ENCODE results near the gene ITGA5.

Gene ITGA5

DNA sequence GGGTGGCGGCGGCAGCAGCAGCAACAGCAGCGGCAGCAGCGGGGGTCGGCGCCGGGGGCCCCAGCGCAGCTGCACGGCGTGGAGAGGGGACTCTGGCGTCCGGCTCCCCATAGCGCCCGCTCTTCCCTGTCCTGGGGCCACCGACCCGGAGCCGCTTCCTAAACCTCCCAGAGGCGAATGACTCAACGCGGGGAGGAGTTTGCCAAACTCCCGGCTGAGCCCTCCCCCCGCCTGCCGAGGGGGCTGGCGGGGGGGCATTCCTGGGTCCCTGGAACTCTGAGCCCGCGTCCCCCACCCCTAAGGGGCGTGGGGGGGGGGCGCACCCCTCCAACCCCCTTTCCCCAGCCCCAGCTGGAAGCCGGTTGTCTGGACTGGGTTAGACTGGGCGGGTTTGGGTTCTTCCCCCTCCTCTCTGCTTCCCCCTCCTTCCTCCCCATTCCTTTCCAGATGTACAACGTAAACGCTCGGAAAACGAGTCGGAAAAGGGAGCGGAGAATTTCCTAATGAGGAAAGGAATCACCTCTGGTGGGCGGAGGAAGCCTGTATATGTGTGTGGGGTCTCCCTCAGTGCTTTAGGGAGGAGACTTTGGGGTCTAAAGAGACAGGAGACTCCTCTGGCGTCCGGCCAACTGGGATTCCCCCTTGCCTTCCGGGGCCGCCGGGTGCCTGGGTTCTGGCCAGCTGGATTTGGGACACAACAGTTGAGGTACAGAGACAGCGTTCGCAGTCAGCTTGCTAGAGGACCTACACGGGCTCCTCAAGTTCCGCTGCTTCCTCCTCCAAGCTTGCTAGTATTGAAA lies at the start of gene ITGA5:
Gene ITGA5 (minus strand): TSS at position 179 of the 800 bp plus-strand sequence. CDS start 68 bp downstream, at position 111.
- H3K4me3 ChIP-seq (ENCODE audit: low read depth, low read length): peak within 1 kb of the TSS; percentile 84

DNA sequence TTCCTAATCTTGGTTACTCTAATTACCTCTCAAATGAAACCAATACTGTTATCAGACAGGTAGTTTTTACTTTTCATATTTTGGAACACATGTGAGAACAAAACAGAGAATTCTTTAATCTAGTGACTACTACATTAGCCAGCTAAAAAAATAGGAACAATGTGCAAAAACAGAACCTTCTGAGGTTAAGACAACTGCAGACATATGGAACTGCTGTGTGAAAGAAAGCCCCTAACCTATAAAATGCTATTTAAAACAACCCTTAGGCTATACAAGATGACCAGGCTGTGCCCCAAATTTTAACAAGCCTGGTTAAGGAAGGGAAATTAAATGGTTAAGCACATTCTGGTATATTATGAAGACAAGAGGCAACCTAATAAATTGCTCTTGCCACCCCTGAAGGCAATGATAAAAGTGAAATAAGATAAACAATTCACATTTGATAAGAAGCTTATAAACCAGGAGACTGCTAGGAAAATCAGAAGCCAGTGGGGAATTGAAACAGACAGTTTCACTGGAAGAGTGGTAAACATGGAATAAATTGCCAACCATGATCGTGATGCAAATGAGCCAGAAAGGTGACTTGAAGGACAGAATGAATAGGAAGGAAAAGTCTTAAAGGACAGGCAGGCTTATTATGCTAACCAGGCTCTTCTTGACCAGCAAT lies 46.9 kb upstream of the ITGA5 start:
- H3K4me3 ChIP-seq (ENCODE audit: low read depth, low read length): no peak overlapping the region

DNA sequence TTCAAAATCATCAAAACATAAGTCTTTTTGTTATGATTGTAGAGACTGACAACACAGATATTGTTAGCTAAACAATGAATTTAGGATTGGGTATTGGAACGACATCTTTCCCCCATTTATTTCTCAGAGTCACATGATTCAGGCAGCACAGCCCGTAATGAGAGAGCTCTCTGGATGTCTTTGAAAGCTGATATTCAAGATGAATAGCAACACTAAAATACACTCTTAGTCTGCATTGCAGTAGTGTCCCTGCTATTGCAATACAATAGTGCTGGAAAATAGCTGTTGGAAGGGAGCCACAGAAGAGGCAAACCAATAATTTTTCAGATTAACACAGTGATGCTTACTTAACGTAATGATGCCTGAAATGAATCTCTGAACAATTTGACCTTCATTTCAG lies 44.4 kb upstream of the ITGA5 start:
- H3K4me3 ChIP-seq (ENCODE audit: low read depth, low read length): no peak overlapping the region

DNA sequence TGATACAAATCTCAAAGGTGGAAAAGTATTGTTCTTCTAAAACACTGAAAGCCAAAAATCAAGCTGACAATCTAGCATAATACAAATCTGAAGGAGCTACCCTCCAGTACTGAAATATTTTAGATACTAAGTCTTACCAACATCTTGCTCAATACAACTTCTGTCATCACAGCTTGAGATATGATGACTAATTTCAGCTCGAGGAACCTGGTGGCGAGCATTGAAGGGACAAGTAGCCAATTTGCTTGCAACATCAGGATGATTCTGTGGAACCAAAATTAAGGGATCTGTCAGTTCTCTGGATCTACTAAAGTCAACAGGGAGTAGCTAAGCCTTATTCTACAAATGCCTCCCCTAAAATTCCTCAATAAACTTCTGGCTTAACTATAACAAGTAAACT lies 44.0 kb upstream of the ITGA5 start:
- no peak overlapping the region for H3K4me3 ChIP-seq (ENCODE audit: low read depth, low read length)

DNA sequence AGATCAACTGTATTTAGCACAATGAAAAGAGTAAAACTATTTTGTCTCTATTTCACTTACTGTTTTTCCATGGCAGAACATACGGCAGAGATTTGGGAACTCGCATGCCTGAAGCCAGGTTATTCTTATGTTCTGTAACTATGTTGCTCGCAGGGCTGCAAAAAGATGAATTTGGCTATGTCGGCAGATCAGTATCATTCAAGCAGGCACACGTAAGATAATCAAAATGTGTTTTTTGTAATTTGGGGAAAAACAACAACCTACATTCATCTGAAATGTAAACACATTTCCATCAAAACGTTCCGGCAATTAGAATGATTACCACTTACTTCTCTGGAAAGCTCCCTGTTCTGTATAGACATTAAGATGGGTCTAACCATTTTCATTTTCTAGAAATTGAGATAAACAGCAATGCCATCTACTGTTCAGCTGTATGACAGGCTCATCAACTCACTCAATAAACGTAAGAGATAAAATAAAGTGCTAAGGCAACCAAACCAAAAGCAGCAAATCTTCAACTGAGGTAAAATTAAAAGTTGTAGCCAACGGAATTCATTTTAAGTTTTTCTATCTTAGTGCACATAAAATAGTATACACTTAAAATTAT lies 41.4 kb upstream of the ITGA5 start:
- no peak overlapping the region for H3K4me3 ChIP-seq (ENCODE audit: low read depth, low read length)

DNA sequence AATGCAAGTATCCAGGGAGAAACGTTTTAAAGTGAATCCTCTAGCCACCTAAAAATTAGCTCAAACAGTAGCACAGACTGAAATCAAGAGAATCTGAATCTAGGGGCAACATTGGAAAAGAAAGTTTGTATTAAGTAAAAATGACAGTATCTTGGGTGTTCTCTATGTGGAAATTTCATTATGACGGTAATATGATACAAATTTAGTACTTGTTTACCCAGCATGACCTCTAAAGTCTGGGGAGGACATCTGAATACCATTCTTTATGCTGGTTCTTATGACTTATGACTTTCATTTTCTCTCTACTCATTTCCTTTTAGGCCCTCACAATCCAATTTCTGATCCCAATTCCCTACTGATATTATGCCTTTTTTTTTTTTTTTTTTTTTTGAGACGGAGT lies 40.3 kb upstream of the ITGA5 start:
- H3K4me3 ChIP-seq (ENCODE audit: low read depth, low read length): no peak overlapping the region

DNA sequence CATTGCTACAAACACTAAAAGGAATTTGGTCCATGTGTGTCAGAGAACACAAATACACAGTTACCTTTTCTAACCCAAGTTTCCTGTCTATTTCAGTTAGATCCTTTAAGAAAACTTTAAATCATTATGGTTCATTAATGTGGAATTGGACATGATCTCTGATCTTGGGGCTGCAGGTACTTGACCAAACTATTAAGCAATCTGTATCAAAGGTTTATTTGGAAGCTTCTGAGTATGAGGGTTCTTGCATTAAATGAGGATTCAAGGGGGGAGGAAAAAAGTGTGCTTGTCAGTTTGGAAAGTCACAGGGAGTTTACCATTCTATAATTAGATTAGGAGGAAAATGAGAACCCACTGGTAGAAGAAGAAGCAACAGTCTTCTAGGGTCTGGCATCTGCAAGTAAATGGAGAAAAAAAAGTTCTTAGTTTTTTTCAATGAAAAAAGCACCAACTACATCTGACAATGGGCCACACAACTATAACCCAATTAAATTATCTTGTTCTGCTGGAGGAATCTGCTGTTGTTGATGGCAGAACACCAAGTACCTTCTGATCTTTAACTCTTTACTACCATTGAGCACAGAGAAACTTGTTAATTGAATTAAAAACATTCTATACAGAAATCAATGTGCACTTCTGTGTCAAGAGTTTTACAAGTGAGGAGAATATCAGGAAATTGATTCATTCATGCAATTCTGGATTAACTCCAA lies 36.8 kb upstream of the ITGA5 start:
- H3K4me3 ChIP-seq (ENCODE audit: low read depth, low read length): no peak overlapping the region

DNA sequence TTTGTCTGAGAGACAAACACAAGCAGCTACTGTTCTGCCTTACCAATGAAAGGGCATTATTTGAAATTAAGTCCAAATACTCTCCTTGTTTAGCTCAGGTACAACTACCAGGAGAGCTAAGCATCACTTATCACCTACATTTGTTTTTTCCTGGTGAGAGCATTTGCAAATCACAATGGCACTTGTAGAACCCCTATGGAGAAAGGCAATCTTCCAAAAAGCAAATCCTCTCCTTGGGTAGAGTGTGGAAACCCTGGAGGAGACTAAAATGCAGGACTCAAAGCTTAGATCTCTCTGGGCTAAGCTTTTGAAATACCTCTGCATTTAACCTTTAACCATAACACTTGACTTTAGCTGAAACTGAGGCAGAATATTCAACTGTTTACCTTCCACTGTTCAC lies 33.6 kb upstream of the ITGA5 start:
- no peak overlapping the region for H3K4me3 ChIP-seq (ENCODE audit: low read depth, low read length)

DNA sequence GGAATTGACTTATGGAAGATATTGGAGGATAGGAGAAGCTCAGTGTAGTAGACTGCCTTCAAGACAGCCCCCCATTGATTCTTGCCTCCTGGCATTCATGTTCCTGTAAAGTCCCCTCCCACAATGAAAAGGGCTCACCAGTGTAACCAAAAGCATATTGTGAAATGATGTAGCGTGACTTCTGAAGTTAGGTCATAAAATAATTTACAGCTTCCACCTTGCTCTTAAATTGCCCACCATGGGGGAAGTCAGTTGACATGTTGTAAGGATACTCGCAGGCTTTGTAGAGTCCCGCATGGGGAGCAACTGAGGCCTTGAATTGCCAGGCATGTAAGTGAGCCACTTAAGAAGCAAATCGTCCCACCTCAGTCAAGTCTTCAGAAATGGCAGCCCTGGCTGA lies 29.3 kb upstream of the ITGA5 start:
- H3K4me3 ChIP-seq (ENCODE audit: low read depth, low read length): no peak overlapping the region

DNA sequence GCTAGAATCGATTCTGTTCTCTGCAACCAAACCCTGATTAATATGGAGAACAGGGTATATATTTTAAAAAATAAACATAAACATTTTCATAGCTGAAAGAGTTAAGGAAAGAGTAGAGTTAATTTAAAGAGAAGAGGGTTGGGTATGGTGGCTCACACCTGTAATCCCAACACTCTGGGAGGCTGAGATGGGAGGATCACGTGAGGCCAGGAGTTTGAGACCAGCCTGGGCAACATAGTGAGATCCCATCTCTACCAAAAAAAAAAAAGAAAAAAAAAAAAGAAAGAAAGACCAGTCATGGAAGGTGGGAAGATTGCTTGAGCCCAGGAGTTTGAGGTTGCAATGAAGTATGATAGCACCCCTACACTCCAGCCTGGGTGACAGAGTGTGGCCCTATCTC lies 28.9 kb upstream of the ITGA5 start:
- no peak overlapping the region for H3K4me3 ChIP-seq (ENCODE audit: low read depth, low read length)

DNA sequence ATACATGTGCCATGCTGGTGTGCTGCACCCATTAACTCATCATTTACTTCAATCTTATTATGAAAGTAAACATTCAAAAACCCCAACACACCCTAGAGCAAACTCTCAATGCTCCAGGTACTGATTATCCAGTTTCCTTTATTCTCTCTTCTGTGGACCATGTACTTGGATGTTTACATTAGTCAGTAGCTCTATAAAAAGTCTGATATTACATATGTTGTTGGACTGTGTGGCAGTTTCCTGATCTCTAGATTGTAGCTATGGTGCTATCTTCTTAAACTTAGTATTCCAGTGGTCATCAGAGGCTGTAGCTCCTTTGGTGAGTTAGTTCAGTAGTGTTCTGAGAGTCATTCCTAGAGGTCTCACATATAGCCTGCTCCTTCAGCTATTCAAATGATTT lies 25.1 kb upstream of the ITGA5 start:
- H3K4me3 ChIP-seq (ENCODE audit: low read depth, low read length): no peak overlapping the region

DNA sequence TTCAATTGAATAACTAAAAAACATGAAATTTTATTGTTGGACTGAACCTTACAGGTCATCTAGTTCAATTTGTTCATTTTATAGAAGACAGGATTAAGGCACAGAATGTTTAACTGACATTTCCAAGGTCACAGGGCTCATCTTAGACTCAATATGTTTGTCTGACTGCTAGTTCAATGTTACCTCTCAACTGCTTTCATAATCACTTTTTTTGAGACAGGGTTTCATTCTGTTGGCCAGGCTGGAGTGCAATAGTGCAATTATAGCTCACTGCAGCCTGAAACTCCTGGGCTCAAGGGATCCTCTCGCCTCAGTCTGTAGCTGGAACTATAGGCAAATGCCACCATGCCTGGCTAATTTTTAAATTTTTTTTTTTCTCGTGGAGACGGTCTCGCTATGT lies 24.4 kb upstream of the ITGA5 start:
- H3K4me3 ChIP-seq (ENCODE audit: low read depth, low read length): no peak overlapping the region

DNA sequence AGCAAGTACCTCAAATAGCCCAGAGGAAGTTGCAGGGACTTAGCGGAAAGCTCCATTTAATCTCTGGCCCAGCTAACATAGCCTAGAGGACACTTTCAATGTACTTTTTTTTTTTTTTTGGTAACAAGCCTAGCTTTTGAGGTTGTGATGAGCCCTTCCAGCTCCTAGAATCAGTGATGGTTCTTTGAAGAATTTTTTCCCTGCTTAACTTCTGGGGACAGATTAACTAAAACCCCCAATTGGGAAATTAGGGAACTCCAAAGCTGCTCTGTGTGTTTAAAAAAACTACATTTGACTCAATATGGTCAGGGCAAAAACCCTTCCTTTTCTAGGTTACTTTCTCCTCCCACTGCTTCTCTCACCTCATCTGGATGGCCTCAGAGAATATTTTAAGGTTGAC lies 23.9 kb upstream of the ITGA5 start:
- H3K4me3 ChIP-seq (ENCODE audit: low read depth, low read length): no peak overlapping the region

DNA sequence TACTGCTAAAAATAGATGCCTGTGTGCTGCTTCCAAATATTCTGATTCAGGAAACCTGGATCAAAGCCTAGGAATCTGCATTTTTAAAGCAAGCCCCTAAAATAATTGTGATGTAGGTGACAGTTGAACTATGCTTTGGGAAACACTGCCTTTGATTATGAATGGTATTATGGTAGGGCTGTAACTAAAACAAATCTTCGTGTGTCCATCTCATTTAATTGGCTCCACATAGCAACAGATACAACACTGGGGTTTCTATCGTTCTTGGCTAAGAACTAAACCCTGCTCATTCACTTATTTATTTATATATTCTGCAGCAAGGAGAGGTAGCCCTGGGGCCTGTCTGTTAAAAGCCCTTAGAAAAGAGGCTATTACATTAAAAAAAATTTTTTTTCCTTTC lies 23.0 kb upstream of the ITGA5 start:
- H3K4me3 ChIP-seq (ENCODE audit: low read depth, low read length): no peak overlapping the region

DNA sequence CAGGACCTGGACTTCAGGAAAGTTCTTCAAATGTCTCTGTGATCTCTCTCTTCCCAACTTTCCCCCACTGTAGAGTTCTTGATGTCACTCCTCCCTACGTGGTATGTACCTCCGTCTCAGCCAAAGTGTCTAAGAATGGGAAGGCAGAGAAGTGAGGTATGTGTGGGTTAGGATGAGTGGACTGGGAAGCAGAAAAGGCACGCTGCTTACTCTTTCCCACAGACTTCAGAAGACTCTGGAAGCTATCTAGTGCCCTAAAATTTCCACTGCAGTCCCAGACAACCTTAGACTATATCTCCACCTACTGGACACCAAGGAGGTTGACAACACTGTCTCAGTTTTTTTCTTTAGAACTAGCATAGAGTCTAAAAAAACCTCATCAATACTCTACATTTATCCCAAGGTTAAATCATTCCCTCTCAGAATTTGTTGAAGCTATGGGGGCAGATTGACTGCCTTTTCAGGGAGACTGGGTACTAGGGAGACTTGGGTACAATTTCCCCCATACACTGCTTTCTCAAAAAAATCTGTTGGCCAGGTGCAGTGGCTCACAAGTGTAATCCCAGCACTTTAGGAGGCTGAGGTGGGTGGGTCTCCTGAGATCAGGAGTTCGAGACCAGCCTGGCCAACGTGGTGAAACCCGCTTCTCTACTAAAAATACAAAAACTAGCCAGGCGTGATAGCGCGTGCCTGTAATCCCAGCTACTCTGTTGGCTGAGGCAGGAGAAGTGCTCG lies 20.6 kb upstream of the ITGA5 start:
- no peak overlapping the region for H3K4me3 ChIP-seq (ENCODE audit: low read depth, low read length)

DNA sequence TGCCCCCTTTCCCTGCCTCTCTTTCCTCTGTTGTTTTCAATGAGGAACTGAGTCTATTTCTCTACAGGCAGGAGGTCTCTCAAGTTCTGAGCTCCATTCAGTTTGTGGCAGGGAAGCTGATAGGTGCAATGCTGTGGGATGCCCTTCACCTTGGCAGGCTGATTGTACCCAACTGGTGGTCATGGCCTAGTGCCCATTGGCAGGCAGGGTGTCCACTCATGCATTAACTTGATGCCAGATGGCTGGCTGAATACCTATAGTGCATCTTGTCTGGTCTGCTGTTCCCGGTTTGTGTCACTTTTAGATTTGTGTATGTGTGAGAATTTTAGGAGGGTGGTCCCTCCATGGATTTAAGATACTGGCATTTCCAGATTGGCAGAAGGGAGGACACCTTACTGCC lies 20.0 kb upstream of the ITGA5 start:
- H3K4me3 ChIP-seq (ENCODE audit: low read depth, low read length): no peak overlapping the region

DNA sequence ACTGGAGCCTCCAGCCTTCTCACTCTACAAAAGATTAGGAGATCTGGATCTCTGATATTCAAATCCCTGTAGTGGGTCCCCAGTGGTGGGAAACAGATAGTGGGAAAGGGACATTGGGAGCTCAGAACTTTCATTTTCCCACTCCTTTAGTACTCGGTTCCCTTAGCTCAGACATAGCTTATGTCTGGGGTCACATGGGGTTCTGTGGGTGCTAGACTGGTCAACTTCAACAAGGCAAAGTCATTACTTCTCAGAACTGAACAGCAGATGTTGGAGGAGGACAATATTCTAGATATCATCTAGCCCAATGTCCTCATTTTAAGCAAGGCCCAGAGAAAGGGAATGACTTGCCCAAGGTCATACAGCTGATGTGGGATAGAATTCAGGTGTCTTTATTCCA lies 19.5 kb upstream of the ITGA5 start:
- no peak overlapping the region for H3K4me3 ChIP-seq (ENCODE audit: low read depth, low read length)

DNA sequence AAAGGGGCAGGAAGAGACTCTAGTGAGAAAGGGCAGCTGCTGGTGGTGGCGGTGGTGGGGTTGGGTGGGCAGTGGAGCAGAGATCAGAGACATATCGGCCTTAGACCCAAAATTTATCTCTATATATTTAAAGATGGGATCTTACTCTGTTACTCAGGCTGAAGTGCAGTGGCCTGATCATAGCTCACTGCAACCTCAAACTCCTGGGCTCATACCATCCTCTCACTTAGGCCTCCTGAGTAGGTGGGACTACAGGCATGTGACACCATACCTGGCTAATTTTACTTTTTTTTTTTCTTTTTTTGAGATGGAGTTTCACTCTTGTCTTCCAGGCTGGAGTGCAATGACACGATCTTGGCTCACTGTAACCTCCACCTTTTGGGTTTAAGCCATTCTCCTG lies 18.6 kb upstream of the ITGA5 start:
- H3K4me3 ChIP-seq (ENCODE audit: low read depth, low read length): no peak overlapping the region

DNA sequence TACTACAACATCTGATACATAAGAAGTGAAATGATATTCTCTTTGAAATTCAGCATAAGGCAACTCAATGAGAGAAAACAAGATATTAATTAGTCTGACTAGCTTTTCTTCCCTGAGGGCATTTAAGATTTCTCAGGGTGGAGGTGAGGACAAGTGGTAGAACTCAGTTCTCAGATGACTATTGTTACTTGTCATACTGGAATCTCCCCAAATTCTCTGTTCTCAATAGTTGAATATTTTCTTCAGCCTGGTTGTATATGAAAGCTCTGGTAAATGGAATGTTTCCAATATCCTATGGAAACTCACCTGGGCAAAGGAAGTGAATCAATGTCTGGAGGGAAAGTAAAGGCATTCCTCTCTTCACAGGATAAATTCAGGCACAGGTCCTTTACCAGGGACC lies 18.2 kb upstream of the ITGA5 start:
- H3K4me3 ChIP-seq (ENCODE audit: low read depth, low read length): no peak overlapping the region

DNA sequence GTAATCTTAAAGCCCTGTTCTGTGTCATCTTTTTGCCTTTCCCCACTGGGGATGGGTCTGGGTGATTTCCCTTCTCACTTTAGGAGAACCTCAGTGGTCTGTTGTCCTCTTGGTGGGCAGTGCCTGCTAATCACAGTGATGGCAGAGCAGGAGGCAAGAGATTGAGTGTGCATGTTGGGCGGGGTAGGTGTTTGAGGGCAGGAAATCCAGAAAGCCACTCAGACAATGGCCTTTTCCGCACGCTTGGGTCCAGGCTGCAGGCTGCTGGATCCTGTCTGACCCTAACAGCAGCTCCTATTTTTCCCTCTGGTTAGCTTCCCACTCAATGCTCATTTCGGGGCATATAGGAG lies 13.7 kb upstream of the ITGA5 start:
- H3K4me3 ChIP-seq (ENCODE audit: low read depth, low read length): no peak overlapping the region

All from iPS-11a (cell line).